ENCODE measurements around the gene EML4. TPM values are rescaled to one million over a fixed set of nuclear protein-coding genes. Genes with fewer than 3 reads are reported as not detected.
A peak's percentile ranks its signal among the peaks of the same experiment; 100 is the strongest.

EML4 gene
- total and polyA plus RNA-seq, 2 of the 13 experiments (the other 11 are each of a cell fraction or from before 2014, with no cell fraction given): 243 to 476 TPM

DNA sequence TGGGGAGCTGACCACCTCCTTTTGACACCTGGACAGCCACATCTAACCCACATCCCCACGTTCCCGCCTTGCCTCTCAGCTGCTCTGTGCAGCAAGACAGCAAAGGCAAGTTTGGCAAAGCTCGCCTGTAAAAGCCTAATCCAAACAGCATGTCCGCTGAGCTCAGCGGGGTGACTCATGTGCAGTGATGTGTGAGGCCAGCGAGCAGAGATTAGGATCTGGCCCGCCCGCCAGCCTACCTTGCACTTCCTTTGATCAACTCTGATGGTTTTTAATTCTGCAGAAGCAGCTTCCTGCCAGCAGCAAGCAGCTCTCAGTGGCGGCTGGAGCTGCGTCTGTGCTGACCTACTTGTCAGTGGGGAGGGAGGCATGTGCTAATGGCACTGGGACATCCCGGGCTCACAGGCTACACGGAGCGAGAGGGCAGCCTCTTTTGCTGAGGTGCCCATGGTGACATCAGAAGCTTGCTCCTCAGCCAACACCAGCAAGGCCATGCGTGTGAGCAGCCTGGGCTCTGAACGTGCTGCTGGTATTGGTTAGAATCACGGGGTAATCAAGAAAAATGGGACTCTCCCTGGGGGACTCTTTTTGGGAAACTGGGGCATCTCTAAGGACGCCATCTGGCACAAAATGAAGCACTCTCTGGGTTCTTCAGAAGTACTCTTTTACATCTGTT, 36.0 kb upstream of the EML4 start (continued):
- TF ChIP-seq ZBTB49 (CRISPR knock-in tag; IDR thresholded peaks at IDR 0.05; ENCODE audit: borderline replicate concordance) (peak; percentile 85; the same call in 1 of the 2 replicates), ATM (IDR thresholded peaks at IDR 0.05; ENCODE audit: borderline replicate concordance) (no peak), CAMTA2 (CRISPR knock-in tag; IDR thresholded peaks at IDR 0.05; ENCODE audit: borderline replicate concordance) (no peak), PRPF4 (IDR thresholded peaks at IDR 0.05; ENCODE audit: low read depth, low read length, poor library complexity, severe bottlenecking) (no peak), TRIM24 (CRISPR knock-in tag; IDR thresholded peaks at IDR 0.05) (no peak), MYC (CRISPR knock-in tag; IDR thresholded peaks at IDR 0.05; ENCODE audit: borderline replicate concordance) (peak; percentile 95), TMF1 (CRISPR knock-in tag; IDR thresholded peaks at IDR 0.05; ENCODE audit: low read depth) (0 out of 2 replicates have a peak, but pooled peaks have one; percentile 64), POLR2AphosphoS2 (IDR thresholded peaks at IDR 0.05; ENCODE audit: low read depth, low read length) (no peak), GLMP (CRISPR knock-in tag; IDR thresholded peaks at IDR 0.05; ENCODE audit: borderline replicate concordance) (no peak; the same call in 1 of the 2 replicates), STAT6 (CRISPR knock-in tag; IDR thresholded peaks at IDR 0.05; ENCODE audit: borderline replicate concordance) (peak; percentile 98; the same call in 1 of the 2 replicates), ZNF451 (CRISPR knock-in tag; IDR thresholded peaks at IDR 0.05) (peak; percentile 97), ZNF263 (CRISPR knock-in tag; IDR thresholded peaks at IDR 0.05) (peak; percentile 85), TRIM22 (IDR thresholded peaks at IDR 0.05) (no peak), ZNF737 (CRISPR knock-in tag; IDR thresholded peaks at IDR 0.05; ENCODE audit: borderline replicate concordance) (no peak), CHCHD3 (CRISPR knock-in tag; IDR thresholded peaks at IDR 0.05) (no peak), MEIS2 (CRISPR knock-in tag; IDR thresholded peaks at IDR 0.05) (peak; percentile 98), MED8 (CRISPR knock-in tag; IDR thresholded peaks at IDR 0.05; ENCODE audit: insufficient replicate concordance) (peak; percentile 99), MYNN (CRISPR knock-in tag; IDR thresholded peaks at IDR 0.05; ENCODE audit: low read depth) (no peak; the same call in none of the 2 replicates), GPN1 (CRISPR knock-in tag; IDR thresholded peaks at IDR 0.05; ENCODE audit: borderline replicate concordance) (no peak)
- TF ChIP-seq, protein P1, sequence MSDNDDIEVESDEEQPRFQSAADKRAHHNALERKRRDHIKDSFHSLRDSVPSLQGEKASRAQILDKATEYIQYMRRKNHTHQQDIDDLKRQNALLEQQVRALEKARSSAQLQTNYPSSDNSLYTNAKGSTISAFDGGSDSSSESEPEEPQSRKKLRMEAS (IDR thresholded peaks at IDR 0.05): peak; percentile 99
- TF ChIP-seq, protein P2, sequence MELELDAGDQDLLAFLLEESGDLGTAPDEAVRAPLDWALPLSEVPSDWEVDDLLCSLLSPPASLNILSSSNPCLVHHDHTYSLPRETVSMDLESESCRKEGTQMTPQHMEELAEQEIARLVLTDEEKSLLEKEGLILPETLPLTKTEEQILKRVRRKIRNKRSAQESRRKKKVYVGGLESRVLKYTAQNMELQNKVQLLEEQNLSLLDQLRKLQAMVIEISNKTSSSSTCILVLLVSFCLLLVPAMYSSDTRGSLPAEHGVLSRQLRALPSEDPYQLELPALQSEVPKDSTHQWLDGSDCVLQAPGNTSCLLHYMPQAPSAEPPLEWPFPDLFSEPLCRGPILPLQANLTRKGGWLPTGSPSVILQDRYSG (CRISPR knock-in tag; IDR thresholded peaks at IDR 0.05): peak; percentile 82

Measured in HepG2 (cell line).